Body of pancreas (tissue), 4 donors: ENCODE measurements around the gene TNFRSF8. TPM values are rescaled to one million over a fixed set of nuclear protein-coding genes. Genes with fewer than 3 reads are reported as not detected.

Source experiments
- ATAC-seq: fragments of 150-250 bp; one replicate; pipeline ENCODE4 v1.9.1; 2016
- DNase-seq, 4 donors: peaks; one replicate each; pipeline ENCODE4 v3.0.0-alpha.2; 2019
- H3K27ac ChIP-seq, 4 donors: fragments of 200-600 bp; sonication (generic); 1 replicate in 3 of 4; 2 replicates in 1 of 4; pipeline versions ENCODE4 v1.5.1 to v1.6.1; 2016 to 2019; ENCODE audit warnings: mild to moderate bottlenecking in 1 of 4, mixed read lengths in 1 of 4, moderate library complexity in 1 of 4
- H3K27me3 ChIP-seq, 2 donors: fragments of 200-600 bp; sonication (generic); one replicate each; pipeline ENCODE4 v1.6.0; 2016; ENCODE audit warnings: mild to moderate bottlenecking in 1 of 2
- H3K36me3 ChIP-seq, 2 donors: fragments of 200-600 bp; sonication (generic); replicated peaks in 1 of 2; 2 replicates each; pipeline ENCODE4 v1.5.1; 2016; ENCODE audit warnings: low read depth in 2 of 2; ENCODE audit not compliant: insufficient read depth in 1 of 2
- H3K4me1 ChIP-seq: fragments of 200-600 bp; sonication (generic); one replicate; pipeline ENCODE4 v1.6.0; 2016
- H3K4me3 ChIP-seq, 2 donors: fragments of 200-600 bp; sonication (generic); 1 replicate in 1 of 2; 2 replicates in 1 of 2; pipeline ENCODE4 v1.5.1; 2016 to 2019
- H3K9me3 ChIP-seq, 3 donors: fragments of 200-600 bp; sonication (generic); 1 replicate in 2 of 3; 2 replicates in 1 of 3; pipeline ENCODE4 v1.5.1; 2016
- CTCF ChIP-seq, 7 experiments: fragments of 450-650 bp in 4 of 7; fragments of 200-600 bp in 3 of 7; sonication (generic) in 3 of 7; IDR thresholded peaks; one replicate each; pipeline ENCODE4 v1.5.1; 2016 to 2019; ENCODE audit warnings: antibody characterized with exemption in 7 of 7
- POLR2A ChIP-seq, 3 donors: fragments of 450-650 bp; IDR thresholded peaks; one replicate each; pipeline ENCODE4 v1.6.1; 2016; ENCODE audit warnings: antibody characterized with exemption in 3 of 3, mild to moderate bottlenecking in 2 of 3
- WGBS, 2 donors: methylation state at CpG; one replicate each; pipeline ENCODE4 v1.1.5; 2017; 5-methylcytosine and 5-hydroxymethylcytosine counted together
- intact Hi-C: fragments of 100-400 bp; cut with DNase I; formaldehyde crosslinking; loops from one replicate; pipeline ENCODE4 v1.15.1; 2023
- total RNA-seq, 2 donors: library from RNA; depleted of rRNA; stranded (reverse); fragments of >200 nt; gene quantifications; one replicate each; pipeline ENCODE4 v1.1.0, GENCODE V29; 2016

Gene TNFRSF8
- total RNA-seq, 2 donors from 2014 or later = not detected

DNA sequence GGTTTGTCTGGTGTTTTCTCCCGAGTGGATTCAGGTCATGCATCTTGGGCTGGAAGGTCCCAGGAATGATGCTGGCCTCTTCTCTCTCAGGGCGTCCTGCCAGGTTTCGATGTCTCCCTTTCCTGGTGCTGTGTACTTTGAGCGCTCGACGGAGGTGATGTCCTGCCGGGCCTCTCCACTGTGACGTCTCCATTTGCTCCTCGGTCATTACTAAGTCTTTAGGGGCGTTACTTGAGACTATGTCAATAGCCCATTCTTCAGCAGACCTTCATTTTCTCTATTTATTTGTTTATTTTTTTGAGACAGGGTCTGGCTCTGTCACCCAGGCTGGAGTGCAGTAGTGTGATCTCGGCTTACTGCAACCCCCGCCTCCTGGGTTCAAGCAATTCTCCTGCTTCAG is 66.5 kb downstream of the TNFRSF8 start:
- 53 to 64% methylated on average over 12 of the region's 12 CpGs for WGBS, 2 donors
- intact Hi-C loops = no loop called here
- Histone ChIP-seq H3K36me3 (no peaks in the 10 kb centered on the region), H3K4me3 (no peak overlapping the region), H3K27ac (no peak overlapping the region), H3K4me1 (no peaks in the 10 kb centered on the region), H3K9me3 (no peaks in the 10 kb centered on the region), H3K27me3 (no peaks in the 10 kb centered on the region)
- no peak for TF ChIP-seq POLR2A (IDR thresholded peaks at IDR 0.05)
- TF ChIP-seq CTCF (IDR thresholded peaks at IDR 0.05) = no peak
- no peak for DNase-seq
- ATAC-seq = no peak

DNA sequence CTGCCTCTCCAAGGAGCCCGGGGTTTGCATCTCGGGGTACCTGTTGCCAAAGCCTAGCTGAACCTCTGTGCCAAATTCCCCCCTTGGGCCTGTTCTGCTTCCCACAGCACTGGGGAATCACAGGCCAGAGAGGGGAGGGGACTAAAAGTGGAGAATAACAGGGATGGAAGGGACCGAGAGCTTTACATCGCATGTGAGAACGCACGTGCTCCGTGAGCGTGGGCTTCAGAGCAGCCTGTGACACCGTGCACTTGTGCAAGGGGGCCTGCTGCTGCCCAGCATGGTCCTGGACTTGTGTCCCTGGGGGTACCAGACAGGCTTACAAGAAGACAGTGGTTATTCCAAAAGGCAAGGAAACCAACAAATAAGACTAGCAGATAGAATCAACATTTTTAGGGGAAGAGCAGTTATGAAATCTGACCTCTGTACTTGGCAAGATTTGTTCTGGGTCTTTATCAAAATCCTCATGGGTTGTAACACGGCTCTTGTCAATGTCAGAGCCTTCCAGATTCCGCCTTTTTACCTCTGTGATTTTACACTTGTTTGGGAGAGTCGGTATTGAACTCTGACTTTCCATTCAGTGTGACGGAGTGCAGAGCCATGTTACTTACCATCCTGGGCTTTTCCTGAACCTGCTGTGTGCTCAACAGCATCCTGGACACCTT is 67.5 kb downstream of the TNFRSF8 start:
- DNase-seq (no peak), ATAC-seq (no peak)
- Histone ChIP-seq H3K27ac (no peak overlapping the region), H3K27me3 (no peaks in the 10 kb centered on the region), H3K36me3 (no peaks in the 10 kb centered on the region), H3K9me3 (no peaks in the 10 kb centered on the region), H3K4me1 (no peaks in the 10 kb centered on the region), H3K4me3 (no peak overlapping the region)
- intact Hi-C loops = no loop called here
- 70 to 77% methylated on average over 12 to 13 of the region's 13 CpGs for WGBS, 2 donors
- TF ChIP-seq CTCF (IDR thresholded peaks at IDR 0.05) (no peak), POLR2A (IDR thresholded peaks at IDR 0.05) (no peak)

GRCh38 chr1:12132078-12132477 is 69.0 kb downstream of the TNFRSF8 start:
- H3K4me3 ChIP-seq = no peak overlapping the region
- intact Hi-C loops = no loop called here
- DNase-seq (no peak), ATAC-seq (no peak)
- no peaks in the 10 kb centered on the region for H3K27me3 ChIP-seq
- H3K27ac ChIP-seq = peak overlapping the region in 1 of 4 donors; percentile 65
- no peaks in the 10 kb centered on the region for H3K36me3 ChIP-seq
- H3K9me3 ChIP-seq = no peaks in the 10 kb centered on the region
- TF ChIP-seq CTCF (IDR thresholded peaks at IDR 0.05) = no peak
- TF ChIP-seq POLR2A (IDR thresholded peaks at IDR 0.05) = no peak
- H3K4me1 ChIP-seq = no peaks in the 10 kb centered on the region
- WGBS, 2 donors = 51 to 61% methylated on average over 7 to 8 of the region's 8 CpGs

DNA sequence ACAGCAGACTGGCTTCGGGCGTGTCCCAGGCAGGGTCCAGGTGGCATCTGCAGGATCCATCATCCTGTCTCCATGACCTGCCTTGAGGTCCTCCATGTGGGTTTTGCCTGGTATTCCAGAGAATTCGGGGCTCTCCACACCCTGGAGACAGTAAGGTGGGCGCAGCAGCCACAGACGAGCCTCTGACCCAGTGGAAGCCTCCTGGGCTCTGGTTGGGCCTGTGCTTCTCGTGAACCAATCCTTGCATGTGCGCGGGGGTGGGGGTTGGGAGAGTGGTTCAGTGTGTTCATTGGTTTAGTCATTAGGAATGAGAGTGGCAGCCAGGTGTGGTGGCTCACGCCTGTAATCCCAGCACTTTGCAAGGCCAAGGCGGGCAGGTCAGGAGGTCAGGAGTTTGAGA is 71.6 kb downstream of the TNFRSF8 start:
- ATAC-seq (no peak), DNase-seq (no peak)
- 68 to 84% methylated on average over 4 to 10 of the region's 10 CpGs for WGBS, 2 donors
- TF ChIP-seq CTCF (IDR thresholded peaks at IDR 0.05) (no peak), POLR2A (IDR thresholded peaks at IDR 0.05) (no peak)
- no peaks in the 10 kb centered on the region for H3K4me1 ChIP-seq
- intact Hi-C loops = no loop called here
- no peaks in the 10 kb centered on the region for H3K36me3 ChIP-seq
- H3K27me3 ChIP-seq = no peaks in the 10 kb centered on the region
- no peak overlapping the region for H3K27ac ChIP-seq
- no peaks in the 10 kb centered on the region for H3K9me3 ChIP-seq
- H3K4me3 ChIP-seq = no peak overlapping the region

DNA sequence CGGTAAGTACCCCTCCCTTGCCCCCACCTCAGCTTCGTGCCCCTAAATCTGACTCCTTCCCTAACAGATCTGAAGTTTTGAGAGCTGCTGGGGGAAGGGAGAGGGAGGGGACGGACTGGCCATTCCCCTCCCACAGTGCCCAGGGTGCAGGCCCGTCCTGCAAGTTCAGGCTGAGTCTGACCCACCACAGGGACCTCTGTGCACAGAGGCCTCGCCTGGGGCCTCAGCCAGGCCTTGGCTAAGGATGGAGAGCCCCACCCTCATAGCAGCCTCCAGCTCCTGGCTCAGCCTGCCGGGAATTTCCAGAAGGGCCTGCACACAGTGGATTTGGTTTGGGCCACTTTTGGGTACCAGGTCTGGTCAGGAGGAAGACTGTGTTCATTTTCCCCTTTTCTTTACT is 72.5 kb downstream of the TNFRSF8 start:
- no peak for TF ChIP-seq POLR2A (IDR thresholded peaks at IDR 0.05)
- TF ChIP-seq CTCF (IDR thresholded peaks at IDR 0.05) = no peak
- no peak for ATAC-seq
- H3K36me3 ChIP-seq = no peaks in the 10 kb centered on the region
- H3K9me3 ChIP-seq = no peaks in the 10 kb centered on the region
- no peak overlapping the region for H3K27ac ChIP-seq
- DNase-seq = no peak
- H3K27me3 ChIP-seq = no peaks in the 10 kb centered on the region
- no peak overlapping the region for H3K4me3 ChIP-seq
- 49 to 72% methylated on average over 4 to 6 of the region's 6 CpGs for WGBS, 2 donors
- intact Hi-C loops = no loop called here
- H3K4me1 ChIP-seq = no peaks in the 10 kb centered on the region
